C1 segment of cervical spinal cord (tissue), 14 donors: Measurements from ENCODE around the gene BTN1A1.
A peak's percentile ranks its signal among the peaks of the same experiment; 100 is the strongest.
"Not testable (repeated sequence)": the region's sequence is repeated elsewhere in the genome, so short reads cannot be mapped to it uniquely, and the experiment has no call there.

ENCODE experiments used
- DNase-seq, 14 donors: peaks; one replicate each; lab custom pipeline; 2025; lab: John Stamatoyannopoulos, UW

The BTN1A1 gene

GRCh38 chr6:26537160-26537845 is 37.2 kb downstream of the BTN1A1 start:
- DNase-seq = peak; percentile 18 to 92 (median 86)

GRCh38 chr6:26537846-26538571 is 37.9 kb downstream of the BTN1A1 start, which contains the start of gene HMGN4:
HMGN4 (plus strand) TSS chr6:26538366; CDS start chr6:26545207, 6,841 bp downstream.
- peak; percentile 21 to 95 (median 87) for DNase-seq

DNA sequence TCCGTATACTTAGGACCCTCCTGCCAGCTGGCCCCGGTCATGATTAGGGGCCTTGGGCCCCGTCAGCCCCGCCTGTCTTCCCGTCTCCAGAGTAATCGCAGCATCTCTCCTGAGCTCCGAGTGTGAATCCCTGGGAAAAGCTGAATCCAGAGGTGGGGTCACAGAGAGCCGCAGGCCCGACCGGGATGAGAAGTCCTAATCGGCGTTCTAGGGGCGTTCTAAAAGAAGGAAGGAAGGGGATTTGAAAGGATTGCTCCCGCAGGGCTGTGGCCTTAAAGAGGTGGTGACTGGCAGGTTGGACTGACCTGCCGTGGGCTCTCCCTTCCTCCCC is 38.4 kb downstream of the BTN1A1 start:
- DNase-seq = peak in 2 of 14 donors; percentile 54 to 61

GRCh38 chr6:26539071-26539615 is 39.0 kb downstream of the BTN1A1 start:
- DNase-seq = no peak

DNA sequence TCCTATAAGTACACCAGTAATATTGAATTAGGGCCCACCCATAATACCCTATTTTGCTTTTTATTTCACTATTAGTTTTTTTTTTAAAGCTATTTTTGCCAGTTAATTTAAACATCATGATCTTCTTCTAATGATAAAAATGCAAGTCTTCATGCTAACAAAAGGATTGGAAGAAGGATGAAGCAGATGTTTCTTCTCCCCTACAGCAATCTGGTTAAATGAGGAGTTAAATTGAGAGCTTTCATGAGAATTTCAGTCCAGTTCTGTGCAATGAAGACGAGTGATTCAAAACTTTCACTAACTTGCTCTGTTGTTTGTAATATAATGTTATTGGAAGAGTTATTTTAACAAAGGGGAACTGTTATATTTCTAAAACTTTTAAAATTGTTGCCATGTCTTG is 41.5 kb downstream of the BTN1A1 start:
- no peak for DNase-seq

DNA sequence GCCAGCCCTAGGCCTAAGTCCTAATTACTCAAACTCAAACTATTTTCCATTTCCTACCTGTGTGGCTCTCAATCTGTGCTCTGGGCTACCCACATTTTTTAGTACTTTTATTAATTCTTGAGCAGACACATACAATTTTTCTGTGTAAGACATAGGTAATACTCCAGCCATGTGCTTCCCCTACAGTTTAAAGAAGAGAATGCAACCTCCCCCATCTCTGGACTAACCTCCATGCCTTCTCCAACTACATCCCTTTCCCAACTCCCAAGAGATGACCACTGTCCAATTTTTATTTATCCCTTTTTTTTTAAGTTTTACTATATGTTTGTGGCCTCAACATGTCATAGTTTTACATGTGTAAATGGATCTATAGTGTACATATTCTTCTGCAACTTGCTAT is 43.9 kb downstream of the BTN1A1 start:
- no peak for DNase-seq

DNA sequence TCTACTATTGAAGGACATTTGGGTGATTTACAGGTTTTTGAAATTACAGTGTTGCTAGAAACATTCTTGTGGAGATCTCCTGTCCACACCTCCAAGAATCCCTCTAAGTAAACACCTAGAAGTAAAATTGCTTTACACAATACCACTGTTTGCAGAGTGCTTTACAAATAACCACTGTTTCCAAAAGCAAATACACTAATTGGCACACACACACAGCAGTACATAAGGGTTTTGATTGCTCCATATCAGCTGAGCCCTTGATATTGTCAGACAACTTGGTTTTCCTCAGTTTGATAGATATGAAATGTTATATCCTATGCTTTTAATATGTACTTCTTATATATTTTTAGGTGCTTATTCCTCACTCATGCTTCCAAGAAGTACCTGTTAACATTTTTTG is 44.4 kb downstream of the BTN1A1 start:
- no peak for DNase-seq

DNA sequence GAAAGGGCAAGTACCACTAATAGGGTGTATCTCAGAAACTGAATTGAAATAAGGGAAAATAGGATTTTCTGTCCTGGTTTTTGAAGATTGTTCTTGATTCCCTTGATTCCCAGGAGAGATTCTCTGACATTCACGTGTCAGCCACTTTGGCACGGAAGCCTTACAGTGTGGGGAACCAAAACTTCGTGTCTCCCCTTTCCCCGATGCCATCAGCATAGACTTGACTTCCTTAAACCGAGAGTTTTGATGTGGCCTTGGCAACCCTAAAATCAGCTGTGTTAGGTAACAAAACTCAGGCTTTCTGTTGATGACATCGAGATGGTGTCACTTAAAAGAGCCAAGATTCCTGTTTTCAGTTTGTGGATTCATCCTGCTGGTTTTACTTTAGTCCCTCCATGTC is 45.5 kb downstream of the BTN1A1 start:
- DNase-seq = no peak

DNA sequence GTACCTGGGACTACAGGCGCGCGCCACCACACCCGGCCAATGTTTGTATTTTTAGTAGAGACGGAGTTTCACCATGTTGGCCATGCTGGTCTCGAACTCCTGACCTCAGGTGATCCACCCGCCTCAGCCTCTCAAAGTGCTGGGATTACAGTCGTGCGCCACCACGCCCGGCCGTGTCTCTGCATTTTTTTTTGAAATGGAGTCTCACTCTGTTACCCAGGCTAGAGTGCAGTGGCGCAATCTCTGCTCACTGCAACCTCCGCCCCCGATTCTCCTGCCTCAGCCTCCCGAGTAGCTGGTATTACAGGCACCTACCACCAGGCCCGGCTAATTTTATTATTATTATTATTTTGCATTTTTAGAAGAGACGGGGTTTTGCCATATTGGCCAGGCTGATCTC is 47.3 kb downstream of the BTN1A1 start:
- not testable (repeated sequence) for DNase-seq

GRCh38 chr6:26550250-26550993 is 50.3 kb downstream of the BTN1A1 start:
- peak in 2 of 14 donors; percentile 12 to 18 for DNase-seq

GRCh38 chr6:26552205-26552604 is 52.1 kb downstream of the BTN1A1 start:
- no peak for DNase-seq

- peak in 1 of 14 donors; percentile 48 for DNase-seq
These were observed 52.6 kb downstream of the BTN1A1 start for GRCh38 chr6:26552640-26553188.

DNA sequence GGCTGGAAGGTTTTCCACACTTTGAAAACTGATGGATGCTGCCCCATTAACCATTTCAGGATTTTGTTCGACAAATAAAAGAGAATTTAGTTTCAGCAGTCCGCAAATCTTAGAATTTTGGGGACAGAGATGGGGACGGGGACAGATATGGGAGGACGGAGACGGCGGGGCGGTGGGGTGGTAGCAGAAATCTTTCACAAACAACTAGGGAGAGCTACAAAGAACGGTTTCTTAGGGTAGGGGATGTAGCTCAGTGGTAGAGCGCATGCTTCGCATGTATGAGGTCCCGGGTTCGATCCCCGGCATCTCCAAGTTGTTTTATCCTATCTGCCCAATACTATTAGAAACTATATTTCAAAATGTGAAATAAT is 53.1 kb downstream of the BTN1A1 start:
- peak in 13 of 14 donors; percentile 27 to 79 (median 56) for DNase-seq

DNA sequence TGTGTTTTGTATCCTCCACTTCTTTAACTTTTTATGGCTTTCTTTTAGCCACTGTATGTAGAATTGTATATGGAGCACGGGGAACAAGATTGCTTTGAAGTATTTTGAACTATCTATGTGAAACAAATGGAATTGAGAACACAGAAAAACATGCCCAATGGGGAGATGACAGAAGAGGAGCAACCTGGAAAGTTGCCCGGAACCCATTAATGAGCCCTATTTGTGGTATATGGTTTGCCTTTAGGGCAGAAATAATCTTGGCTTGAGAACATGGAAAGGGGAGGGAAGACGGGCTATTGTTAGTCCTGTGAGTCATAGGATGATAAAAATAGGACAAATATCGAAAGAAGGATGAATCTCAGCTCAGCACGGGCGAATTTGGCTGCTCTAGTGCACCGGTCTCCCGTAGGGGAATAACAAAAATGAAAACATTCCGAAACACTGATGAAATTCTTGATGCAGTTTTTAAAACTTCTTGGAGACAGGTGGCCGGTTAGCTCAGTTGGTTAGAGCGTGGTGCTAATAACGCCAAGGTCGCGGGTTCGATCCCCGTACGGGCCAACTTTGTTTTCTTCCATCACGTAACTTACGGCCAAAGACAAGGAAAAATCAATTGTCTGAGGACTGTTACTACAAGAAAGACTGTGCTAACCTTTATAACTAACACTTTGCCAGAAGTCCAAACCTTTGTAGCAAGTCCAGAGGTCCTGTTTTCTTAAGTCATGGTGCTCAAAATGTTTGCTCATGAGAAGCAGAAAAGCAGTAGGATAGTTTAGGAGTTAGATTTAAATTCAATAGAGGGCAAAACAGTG is 53.7 kb downstream of the BTN1A1 start:
- peak in 13 of 14 donors; percentile 9 to 79 (median 56) for DNase-seq

DNA sequence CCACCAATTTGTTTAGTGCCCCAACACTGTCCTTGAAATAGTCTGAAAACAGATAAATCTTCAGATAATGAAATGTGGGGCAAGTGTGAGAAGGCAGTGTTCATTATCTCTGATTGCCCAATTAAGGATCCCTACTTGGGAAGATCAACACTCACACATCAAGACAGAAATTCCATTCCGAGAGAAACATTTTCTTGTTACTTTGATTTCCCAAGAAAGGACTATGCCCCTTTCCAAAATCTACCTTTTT is 54.3 kb downstream of the BTN1A1 start:
- DNase-seq = no peak

DNA sequence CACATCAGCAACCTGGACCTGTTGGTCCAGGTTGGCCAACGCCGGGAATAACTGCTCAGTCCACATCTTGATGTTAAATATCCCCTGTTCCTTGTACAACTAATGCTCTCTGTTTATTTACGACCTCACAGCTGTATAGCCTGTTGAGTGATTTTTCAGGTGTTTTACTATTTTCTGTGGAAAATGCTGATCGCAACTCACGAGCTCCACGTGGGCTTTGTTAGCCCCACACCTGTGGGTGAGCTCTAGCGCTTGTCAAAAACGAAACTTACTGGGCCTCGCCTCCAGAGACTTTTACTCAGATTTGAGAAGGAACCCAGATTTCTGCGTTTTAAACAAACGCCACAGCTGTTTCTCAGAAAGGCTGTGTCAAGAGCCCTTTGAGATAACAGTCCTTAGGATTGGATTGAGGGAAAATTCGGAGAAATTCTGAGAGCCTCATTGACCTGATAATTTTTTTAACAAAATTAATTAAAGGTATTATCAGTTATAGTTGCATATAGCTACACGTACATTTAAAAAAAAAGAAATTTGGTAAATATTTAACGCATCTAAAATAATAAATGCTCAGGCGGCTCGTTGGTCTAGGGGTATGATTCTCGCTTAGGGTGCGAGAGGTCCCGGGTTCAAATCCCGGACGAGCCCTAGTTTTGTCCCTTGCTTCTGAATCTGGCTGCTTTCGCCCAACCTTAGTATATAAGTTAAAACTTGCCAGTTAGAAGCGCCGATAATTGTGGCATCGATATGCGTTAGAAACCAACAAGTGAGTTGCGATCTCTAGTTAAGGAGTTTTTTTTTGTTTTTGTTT is 54.8 kb downstream of the BTN1A1 start:
- DNase-seq = peak in 5 of 14 donors; percentile 6 to 36 (median 24)

- DNase-seq = peak in 1 of 14 donors; percentile 11
These were observed 55.6 kb downstream of the BTN1A1 start for GRCh38 chr6:26555505-26556262.

- peak in 5 of 14 donors; percentile 8 to 52 (median 18) for DNase-seq
These were observed 56.4 kb downstream of the BTN1A1 start for GRCh38 chr6:26556263-26557070.
